Fibroblast of the conjunctiva (primary cell): Measurements from ENCODE around the gene KAZN.

ENCODE experiments used
- DNase-seq: peaks from one replicate; pipeline ENCODE4 v3.0.0-alpha.2; 2010; ENCODE audit warnings: low read depth

The KAZN gene

GRCh38 chr1:14937288-14937949 is 338.9 kb downstream of the KAZN start:
- DNase-seq: no peak

GRCh38 chr1:14939527-14940284 is 341.2 kb downstream of the KAZN start:
- peak; percentile 29 for DNase-seq

GRCh38 chr1:14940285-14940870 is 341.9 kb downstream of the KAZN start:
- DNase-seq: no peak

GRCh38 chr1:14941864-14942263 is 343.4 kb downstream of the KAZN start:
- no peak for DNase-seq

DNA sequence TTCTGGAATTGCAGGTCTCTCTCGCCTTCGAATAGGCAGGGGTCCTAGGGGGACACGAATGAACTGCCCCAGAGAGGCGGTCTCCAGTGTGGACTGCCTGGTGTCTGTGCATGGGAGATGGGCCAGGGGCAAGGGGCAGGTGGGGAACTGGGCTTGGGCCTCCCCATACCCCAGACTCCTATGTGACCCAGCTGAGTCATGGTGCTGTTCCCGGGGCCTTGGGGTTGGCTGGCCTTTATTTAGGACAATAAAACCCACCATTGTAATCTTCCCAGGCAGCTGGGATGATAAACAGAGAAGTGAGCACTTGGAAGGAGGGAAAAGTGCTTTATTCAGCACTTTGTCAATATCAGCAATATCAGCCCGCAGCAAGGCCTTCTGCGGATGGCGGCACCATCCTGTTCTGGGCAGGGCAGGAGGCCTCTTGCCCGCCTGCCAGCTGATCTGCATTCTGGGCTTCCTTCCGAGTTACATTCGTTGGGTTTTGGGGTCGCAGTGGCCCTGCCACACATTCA is 346.0 kb downstream of the KAZN start:
- DNase-seq: no peak

GRCh38 chr1:14945132-14946010 is 346.9 kb downstream of the KAZN start:
- peak; percentile 73 for DNase-seq

GRCh38 chr1:14946011-14946359 is 347.5 kb downstream of the KAZN start:
- DNase-seq: no peak

GRCh38 chr1:14946684-14947238 is 348.3 kb downstream of the KAZN start:
- peak; percentile 38 for DNase-seq

- DNase-seq: no peak
These were observed 348.9 kb downstream of the KAZN start for GRCh38 chr1:14947421-14947820.

- DNase-seq: no peak
These were observed 349.7 kb downstream of the KAZN start for GRCh38 chr1:14948112-14948652.

DNA sequence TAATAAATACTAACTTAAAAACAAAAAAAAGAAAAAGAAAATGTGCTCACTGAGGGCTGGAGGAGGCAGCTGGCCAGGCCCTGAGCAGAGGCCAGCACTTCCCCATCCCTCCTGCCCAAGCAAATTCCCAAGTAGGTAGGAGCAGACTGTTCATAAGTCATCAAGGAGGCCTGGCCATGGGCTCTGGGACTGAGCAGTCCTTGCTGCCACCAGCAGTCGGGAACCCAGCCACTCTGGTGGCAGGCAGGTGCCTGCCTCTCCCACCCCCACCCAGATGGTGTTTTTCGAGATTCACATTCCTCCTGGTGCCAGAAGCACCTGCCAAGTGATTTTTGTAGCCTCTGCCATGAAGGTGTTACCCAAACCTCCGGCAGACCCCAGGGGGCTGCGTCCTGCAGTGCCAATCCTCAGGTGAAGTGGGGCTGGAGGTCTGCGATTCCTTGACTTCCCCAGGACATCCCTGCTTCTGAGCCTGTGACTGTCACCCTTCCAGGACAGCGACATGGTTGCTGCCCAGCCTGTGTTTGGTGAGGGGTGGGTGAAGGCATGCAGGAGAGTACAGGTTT is 350.9 kb downstream of the KAZN start:
- no peak for DNase-seq

DNA sequence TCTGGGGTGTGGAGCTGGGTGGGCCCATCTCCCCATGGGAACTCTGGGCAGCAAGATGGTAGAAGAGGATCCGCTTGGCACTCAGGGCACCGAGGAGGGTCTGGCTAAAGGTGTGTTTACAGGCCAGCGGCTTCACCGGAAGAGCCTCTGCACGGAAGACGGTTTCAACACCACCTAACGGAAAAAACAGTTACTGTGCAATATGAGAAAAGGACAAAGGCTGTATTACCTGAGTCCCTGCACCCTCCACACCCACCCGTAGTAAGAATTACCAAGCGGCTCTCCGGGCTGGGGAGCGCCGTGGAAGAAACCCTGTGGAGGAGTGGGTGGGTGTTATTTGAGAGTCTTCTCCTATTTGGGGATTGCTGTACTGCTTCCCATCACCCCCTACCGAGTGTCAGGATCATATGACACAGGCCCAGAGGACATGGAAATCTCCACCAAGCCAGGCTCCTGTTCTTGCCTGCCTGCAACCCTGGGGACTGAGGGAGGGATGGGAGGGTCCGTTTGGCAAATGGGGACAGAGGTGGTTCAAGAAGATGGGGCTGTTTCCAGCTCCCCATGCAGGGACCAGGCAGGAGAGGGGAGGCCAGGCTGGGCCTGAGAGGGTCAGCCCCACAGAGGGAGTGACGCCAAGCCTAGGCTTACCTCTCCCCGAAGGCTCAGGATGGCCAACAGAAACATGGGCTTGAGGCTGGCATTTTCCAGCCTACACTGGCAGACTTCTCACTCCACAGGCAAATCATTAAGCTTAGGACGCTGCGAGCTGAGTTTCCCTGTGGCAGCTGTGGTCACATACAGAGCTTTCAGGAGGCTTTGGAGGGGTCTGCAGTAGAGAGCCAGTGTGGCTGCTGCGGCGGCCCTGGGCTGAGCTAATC is 351.6 kb downstream of the KAZN start:
- DNase-seq: no peak

GRCh38 chr1:14951766-14952165 is 353.3 kb downstream of the KAZN start:
- DNase-seq: no peak

DNA sequence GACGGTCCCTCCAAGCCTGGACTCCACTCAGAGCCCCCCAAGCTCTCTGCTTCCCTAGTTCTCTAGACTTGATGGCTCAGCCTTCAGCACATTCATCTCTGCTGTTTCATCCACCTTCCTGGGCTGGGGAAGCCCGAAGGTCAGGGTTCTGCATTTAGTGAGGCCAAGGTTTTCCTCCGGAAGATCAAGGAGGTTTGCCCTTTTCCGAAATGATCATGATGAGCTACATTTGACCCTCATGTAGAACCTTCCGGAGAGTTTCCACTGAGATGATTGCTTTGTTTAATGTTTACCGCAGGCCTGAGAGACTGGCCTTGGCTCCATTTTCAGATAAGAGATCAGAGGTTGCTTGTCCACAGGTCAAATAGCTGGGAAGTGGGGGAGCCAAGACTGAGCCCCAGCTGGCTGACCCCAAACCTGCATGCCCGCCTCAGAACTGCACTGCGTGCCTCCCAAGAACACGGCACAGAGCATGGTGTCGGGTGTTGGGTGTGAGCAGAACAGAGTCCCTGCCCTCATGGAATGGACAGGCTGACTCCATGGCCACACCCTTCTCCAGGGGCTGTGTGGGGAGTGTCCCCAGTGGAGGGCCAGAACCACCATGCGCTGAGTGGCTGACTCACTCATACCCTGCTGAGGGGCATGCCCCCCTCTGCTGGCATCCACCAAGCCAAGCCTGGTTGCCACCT is 354.3 kb downstream of the KAZN start:
- no peak for DNase-seq

GRCh38 chr1:14954210-14954609 is 355.7 kb downstream of the KAZN start:
- no peak for DNase-seq

GRCh38 chr1:14954930-14955329 is 356.4 kb downstream of the KAZN start:
- DNase-seq: no peak

GRCh38 chr1:14955402-14955801 is 356.9 kb downstream of the KAZN start:
- no peak for DNase-seq

DNA sequence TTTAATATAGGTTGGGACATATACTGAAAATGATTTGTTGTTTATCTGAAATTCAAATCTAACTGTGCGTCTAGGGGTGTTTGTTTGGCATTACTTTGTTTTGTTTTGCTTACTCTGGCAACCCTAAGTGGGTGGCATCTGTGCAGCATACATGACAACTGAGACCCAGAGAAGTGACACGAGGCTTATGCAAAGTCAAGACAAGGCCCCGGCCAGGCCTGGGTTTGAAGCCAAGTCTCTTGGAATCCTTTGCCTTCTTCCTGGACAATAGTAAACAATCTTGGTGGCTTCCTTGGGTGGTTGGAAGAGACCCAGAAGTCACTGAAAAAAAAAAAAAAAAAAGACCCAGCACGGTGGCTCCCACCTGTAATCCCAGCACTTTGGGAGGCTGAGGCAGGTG is 357.5 kb downstream of the KAZN start:
- DNase-seq: no peak

GRCh38 chr1:14956579-14957195 is 358.2 kb downstream of the KAZN start:
- DNase-seq: no peak
